MCF 10A (cell line): Measurements from ENCODE around the gene PLXNC1. TPM values are rescaled to one million over a fixed set of nuclear protein-coding genes. Genes with fewer than 3 reads are reported as not detected.

ENCODE experiments used
- BruUV-seq: library from RNA; stranded (reverse); fragments of 400-500 nt; replicated peaks from 2 replicates; lab custom pipeline; 2021; lab: Mats Ljungman, UMichigan
- CTCF ChIA-PET: fragments of 300-600 bp; sonication (Branson Sonifier 250); formaldehyde crosslinking; extraction: SDS; loops from one replicate; lab custom pipeline; 2021; ENCODE audit warnings: antibody characterized with exemption, inconsistent platforms; lab: Yijun Ruan, JAX
- POLR2A ChIA-PET: fragments of 300-600, 350-650 bp; sonication (Branson Sonifier 250); formaldehyde crosslinking; extraction: SDS; loops from one replicate; lab custom pipeline; 2020; ENCODE audit warnings: antibody characterized with exemption, inconsistent platforms; lab: Yijun Ruan, JAX
- DNase-seq: peaks from one replicate; pipeline ENCODE4 v3.0.0-alpha.2; 2018; ENCODE audit not compliant: unreplicated experiment
- H3K27ac Mint-ChIP-seq: one replicate; pipeline ENCODE4 v1.8.0; 2022; ENCODE audit warnings: mild to moderate bottlenecking, low read depth, mixed read lengths; ENCODE audit not compliant: unreplicated experiment
- H3K27me3 Mint-ChIP-seq: one replicate; pipeline ENCODE4 v1.8.0; 2022; ENCODE audit warnings: mixed read lengths; ENCODE audit not compliant: insufficient read depth, unreplicated experiment
- H3K36me3 Mint-ChIP-seq: one replicate; pipeline ENCODE4 v1.8.0; 2022; ENCODE audit warnings: mild to moderate bottlenecking, moderate library complexity, mixed read lengths; ENCODE audit not compliant: insufficient read depth, unreplicated experiment
- H3K4me1 Mint-ChIP-seq: one replicate; pipeline ENCODE4 v1.8.0; 2022; ENCODE audit warnings: mixed read lengths; ENCODE audit not compliant: insufficient read depth, unreplicated experiment
- H3K4me3 Mint-ChIP-seq: one replicate; pipeline ENCODE4 v1.8.0; 2022; ENCODE audit warnings: mild to moderate bottlenecking, moderate library complexity, mixed read lengths; ENCODE audit not compliant: unreplicated experiment
- H3K9me3 Mint-ChIP-seq: one replicate; pipeline ENCODE4 v1.8.0; 2022; ENCODE audit warnings: mixed read lengths; ENCODE audit not compliant: unreplicated experiment
- CTCF ChIP-seq: fragments of 200-600 bp; IDR thresholded peaks from one replicate; pipeline ENCODE4 v1.8.0; 2022; ENCODE audit warnings: antibody characterized with exemption, mild to moderate bottlenecking; ENCODE audit not compliant: unreplicated experiment
- intact Hi-C: fragments of 100-400 bp; cut with micrococcal nuclease; formaldehyde crosslinking; loops from 2 replicates; pipeline ENCODE4 v1.14.1; 2022
- total RNA-seq: library from RNA; stranded (reverse); gene quantifications from 2 replicates; pipeline ENCODE4 v1.2.3, GENCODE V29; 2022

The PLXNC1 gene
- total RNA-seq, 1 experiment from 2014 or later: 2.4 TPM

- no TSS peak for BruUV-seq
- Mint-ChIP-seq H3K27me3 (no peaks in the 10 kb centered on the region), H3K4me3 (no peak overlapping the region), H3K9me3 (peaks cover 6% of the 10 kb centered on the region), H3K27ac (no peak overlapping the region), H3K36me3 (no peaks in the 10 kb centered on the region), H3K4me1 (peaks cover 12% of the 10 kb centered on the region)
- intact Hi-C loops: no loop called here
- ChIA-PET POLR2A (no interaction called here), CTCF (interaction anchor here (0.6 kb wide), 1 partner anchor 57 kb away, joined by 3 read pairs; no protein-coding TSS in a partner anchor)
- DNase-seq: no peak
- no peak for TF ChIP-seq CTCF
These were observed 50.1 kb downstream of the PLXNC1 start for GRCh38 chr12:94198469-94198868.

GRCh38 chr12:94198872-94199271 lies 50.5 kb downstream of the PLXNC1 start:
- peaks cover 6% of the 10 kb centered on the region for H3K9me3 Mint-ChIP-seq
- no peak for DNase-seq
- H3K27me3 Mint-ChIP-seq: no peaks in the 10 kb centered on the region
- CTCF ChIA-PET: interaction anchor here (0.6 kb wide), 1 partner anchor 57 kb away, joined by 3 read pairs; no protein-coding TSS in a partner anchor
- intact Hi-C loops: no loop called here
- POLR2A ChIA-PET: no interaction called here
- H3K4me1 Mint-ChIP-seq: peaks cover 12% of the 10 kb centered on the region
- H3K27ac Mint-ChIP-seq: no peak overlapping the region
- no peak overlapping the region for H3K4me3 Mint-ChIP-seq
- no peaks in the 10 kb centered on the region for H3K36me3 Mint-ChIP-seq
- no TSS peak for BruUV-seq
- no peak for TF ChIP-seq CTCF

- peaks cover 12% of the 10 kb centered on the region for H3K4me1 Mint-ChIP-seq
- ChIA-PET POLR2A (interaction anchor here (0.5 kb wide), 1 partner anchor 1440 kb away, joined by 4 read pairs; no protein-coding TSS in a partner anchor), CTCF (no interaction called here)
- H3K4me3 Mint-ChIP-seq: no peak overlapping the region
- BruUV-seq: no TSS peak
- no peak for DNase-seq
- no peak overlapping the region for H3K27ac Mint-ChIP-seq
- intact Hi-C loops: no loop called here
- H3K36me3 Mint-ChIP-seq: no peaks in the 10 kb centered on the region
- TF ChIP-seq CTCF: no peak
- H3K27me3 Mint-ChIP-seq: no peaks in the 10 kb centered on the region
- peaks cover 6% of the 10 kb centered on the region for H3K9me3 Mint-ChIP-seq
These were observed 51.7 kb downstream of the PLXNC1 start for GRCh38 chr12:94200069-94200468.

- H3K9me3 Mint-ChIP-seq: peaks cover 6% of the 10 kb centered on the region
- no peak overlapping the region for H3K27ac Mint-ChIP-seq
- BruUV-seq: no TSS peak
- intact Hi-C loops: no loop called here
- no peaks in the 10 kb centered on the region for H3K36me3 Mint-ChIP-seq
- no peaks in the 10 kb centered on the region for H3K27me3 Mint-ChIP-seq
- POLR2A ChIA-PET: interaction anchor here (1.3 kb wide), 1 partner anchor 21 kb away, joined by 3 read pairs; no protein-coding TSS in a partner anchor
- no peak overlapping the region for H3K4me3 Mint-ChIP-seq
- peaks cover 12% of the 10 kb centered on the region for H3K4me1 Mint-ChIP-seq
- no peak for TF ChIP-seq CTCF
- CTCF ChIA-PET: no interaction called here
- no peak for DNase-seq
These were observed 52.3 kb downstream of the PLXNC1 start for GRCh38 chr12:94200695-94201094.
